HepG2 (cell line): ENCODE data around the gene RAB3A. TPM values are rescaled to one million over a fixed set of nuclear protein-coding genes. Genes with fewer than 3 reads are reported as not detected.

Experiments used
- ESRRA ChIP-seq: sonication (generic); formaldehyde crosslinking; IDR thresholded peaks from 2 replicates; pipeline ENCODE4 v1.5.1; 2020; ENCODE audit warnings: mild to moderate bottlenecking, low read depth, missing genetic modification reagents
- JDP2 ChIP-seq: sonication (generic); formaldehyde crosslinking; IDR thresholded peaks from 2 replicates; pipeline ENCODE4 v1.8.1; 2022; ENCODE audit warnings: missing genetic modification reagents, borderline replicate concordance
- KLF15 ChIP-seq: sonication (generic); formaldehyde crosslinking; IDR thresholded peaks from 2 replicates; pipeline ENCODE4 v1.8.1; 2023; ENCODE audit warnings: borderline replicate concordance, mild to moderate bottlenecking, inconsistent platforms, missing genetic modification reagents, mixed read lengths
- MXD1 ChIP-seq: sonication (generic); formaldehyde crosslinking; IDR thresholded peaks from 2 replicates; pipeline ENCODE4 v1.4.0; 2020; ENCODE audit warnings: mild to moderate bottlenecking, missing genetic modification reagents
- NCOA2 ChIP-seq: sonication (generic); formaldehyde crosslinking; IDR thresholded peaks from 2 replicates; pipeline ENCODE4 v1.8.0; 2022; ENCODE audit warnings: inconsistent platforms
- PAF1 ChIP-seq: IDR thresholded peaks from 2 replicates; pipeline ENCODE4 v1.6.1; 2016; ENCODE audit warnings: missing genetic modification reagents, missing compliant biosample characterization
- PHF21A ChIP-seq: sonication (generic); formaldehyde crosslinking; IDR thresholded peaks from 2 replicates; pipeline ENCODE4 v1.5.0; 2020; ENCODE audit warnings: mild to moderate bottlenecking, missing genetic modification reagents
- SAFB2 ChIP-seq: sonication (generic); formaldehyde crosslinking; IDR thresholded peaks from 2 replicates; pipeline ENCODE4 v1.5.1; 2020; ENCODE audit warnings: missing genetic modification reagents, low read depth, mild to moderate bottlenecking, borderline replicate concordance
- SRSF9 ChIP-seq: fragments of 200-400 bp; formaldehyde crosslinking; IDR thresholded peaks from 2 replicates; pipeline ENCODE4 v1.6.1; 2018; ENCODE audit warnings: borderline replicate concordance, mild to moderate bottlenecking, low read depth, low read length; ENCODE audit not compliant: insufficient read depth, poor library complexity, severe bottlenecking
- SRY ChIP-seq: sonication (generic); formaldehyde crosslinking; IDR thresholded peaks from 2 replicates; pipeline ENCODE4 v1.8.0; 2022; ENCODE audit warnings: mild to moderate bottlenecking, missing genetic modification reagents
- ZNF253 ChIP-seq: sonication (generic); formaldehyde crosslinking; IDR thresholded peaks from 2 replicates; pipeline ENCODE4 v1.8.0; 2022; ENCODE audit warnings: mild to moderate bottlenecking, missing genetic modification reagents, borderline replicate concordance
- ZNF367 ChIP-seq: sonication (generic); formaldehyde crosslinking; IDR thresholded peaks from 2 replicates; pipeline ENCODE4 v1.4.0; 2020; ENCODE audit warnings: missing genetic modification reagents, borderline replicate concordance
- ZNF503 ChIP-seq: sonication (generic); formaldehyde crosslinking; IDR thresholded peaks from 2 replicates; pipeline ENCODE4 v1.4.0; 2020; ENCODE audit warnings: missing genetic modification reagents
- ZNF564 ChIP-seq: sonication (generic); formaldehyde crosslinking; IDR thresholded peaks from 2 replicates; pipeline ENCODE4 v1.8.1; 2023; ENCODE audit warnings: mild to moderate bottlenecking, missing genetic modification reagents
- ZNF776 ChIP-seq: sonication (generic); formaldehyde crosslinking; IDR thresholded peaks from 2 replicates; pipeline ENCODE4 v1.4.0; 2020; ENCODE audit warnings: mild to moderate bottlenecking, missing genetic modification reagents
- polyA plus RNA-seq, 8 experiments: library from polyadenylated mRNA; depleted of rRNA in 3 of 8; stranded (reverse) in 7 of 8; unstranded in 1 of 8; fragments of >200 nt; fragmentation: Illumina TruSeq in 4 of 8; extraction: Trizol in 4 of 8; gene quantifications; 2 replicates each; pipeline versions ENCODE4 v1.2.1 to v1.2.3, GENCODE V29; 2011 to 2016; ENCODE audit warnings: low read depth in 4 of 8, missing spikeins in 1 of 8, mixed read lengths in 1 of 8; ENCODE audit not compliant: insufficient read depth in 1 of 8
- total RNA-seq, 5 experiments: library from RNA; depleted of rRNA; stranded (reverse); fragments of >200 nt; fragmentation: Illumina TruSeq; extraction: Trizol; gene quantifications; 2 replicates each; pipeline ENCODE4 v1.2.3, GENCODE V29; 2016; ENCODE audit warnings: low read depth in 1 of 5
- TF ChIP-seq, protein P1 (sequence below), 2 experiments: IDR thresholded peaks; 2 replicates each; pipeline ENCODE4 v1.6.1; 2011 to 2012; ENCODE audit warnings: low read length in 2 of 2, borderline replicate concordance in 1 of 2, low read depth in 1 of 2, mild to moderate bottlenecking in 1 of 2, moderate library complexity in 1 of 2
- TF ChIP-seq, protein P2 (sequence below): sonication (generic); formaldehyde crosslinking; IDR thresholded peaks from 2 replicates; pipeline ENCODE4 v1.4.0; 2020; ENCODE audit warnings: mild to moderate bottlenecking, missing genetic modification reagents, borderline replicate concordance

The RAB3A gene
- total and polyA plus RNA-seq, 2 of the 13 experiments (the other 11 are each of a cell fraction or from before 2014, with no cell fraction given): 0.58 to 0.98 TPM

- TF ChIP-seq, protein P1, sequence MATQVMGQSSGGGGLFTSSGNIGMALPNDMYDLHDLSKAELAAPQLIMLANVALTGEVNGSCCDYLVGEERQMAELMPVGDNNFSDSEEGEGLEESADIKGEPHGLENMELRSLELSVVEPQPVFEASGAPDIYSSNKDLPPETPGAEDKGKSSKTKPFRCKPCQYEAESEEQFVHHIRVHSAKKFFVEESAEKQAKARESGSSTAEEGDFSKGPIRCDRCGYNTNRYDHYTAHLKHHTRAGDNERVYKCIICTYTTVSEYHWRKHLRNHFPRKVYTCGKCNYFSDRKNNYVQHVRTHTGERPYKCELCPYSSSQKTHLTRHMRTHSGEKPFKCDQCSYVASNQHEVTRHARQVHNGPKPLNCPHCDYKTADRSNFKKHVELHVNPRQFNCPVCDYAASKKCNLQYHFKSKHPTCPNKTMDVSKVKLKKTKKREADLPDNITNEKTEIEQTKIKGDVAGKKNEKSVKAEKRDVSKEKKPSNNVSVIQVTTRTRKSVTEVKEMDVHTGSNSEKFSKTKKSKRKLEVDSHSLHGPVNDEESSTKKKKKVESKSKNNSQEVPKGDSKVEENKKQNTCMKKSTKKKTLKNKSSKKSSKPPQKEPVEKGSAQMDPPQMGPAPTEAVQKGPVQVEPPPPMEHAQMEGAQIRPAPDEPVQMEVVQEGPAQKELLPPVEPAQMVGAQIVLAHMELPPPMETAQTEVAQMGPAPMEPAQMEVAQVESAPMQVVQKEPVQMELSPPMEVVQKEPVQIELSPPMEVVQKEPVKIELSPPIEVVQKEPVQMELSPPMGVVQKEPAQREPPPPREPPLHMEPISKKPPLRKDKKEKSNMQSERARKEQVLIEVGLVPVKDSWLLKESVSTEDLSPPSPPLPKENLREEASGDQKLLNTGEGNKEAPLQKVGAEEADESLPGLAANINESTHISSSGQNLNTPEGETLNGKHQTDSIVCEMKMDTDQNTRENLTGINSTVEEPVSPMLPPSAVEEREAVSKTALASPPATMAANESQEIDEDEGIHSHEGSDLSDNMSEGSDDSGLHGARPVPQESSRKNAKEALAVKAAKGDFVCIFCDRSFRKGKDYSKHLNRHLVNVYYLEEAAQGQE (IDR thresholded peaks at IDR 0.05; ENCODE audit: borderline replicate concordance in 1 of 2, low read depth in 1 of 2, low read length in 2 of 2): no peak
- no peak; the same call in none of the 2 replicates for TF ChIP-seq ZNF776 (CRISPR knock-in tag)
- no peak for TF ChIP-seq ZNF503 (CRISPR knock-in tag)
- no peak for TF ChIP-seq ZNF564 (CRISPR knock-in tag)
- no peak for TF ChIP-seq MXD1 (CRISPR knock-in tag)
- TF ChIP-seq NCOA2: no peak
- no peak for TF ChIP-seq ZNF367 (CRISPR knock-in tag)
- no peak for TF ChIP-seq PAF1
- no peak for TF ChIP-seq ZNF253 (CRISPR knock-in tag)
- TF ChIP-seq ESRRA (CRISPR knock-in tag): no peak
- peak; percentile 13 for TF ChIP-seq PHF21A (CRISPR knock-in tag)
- TF ChIP-seq, protein P2, sequence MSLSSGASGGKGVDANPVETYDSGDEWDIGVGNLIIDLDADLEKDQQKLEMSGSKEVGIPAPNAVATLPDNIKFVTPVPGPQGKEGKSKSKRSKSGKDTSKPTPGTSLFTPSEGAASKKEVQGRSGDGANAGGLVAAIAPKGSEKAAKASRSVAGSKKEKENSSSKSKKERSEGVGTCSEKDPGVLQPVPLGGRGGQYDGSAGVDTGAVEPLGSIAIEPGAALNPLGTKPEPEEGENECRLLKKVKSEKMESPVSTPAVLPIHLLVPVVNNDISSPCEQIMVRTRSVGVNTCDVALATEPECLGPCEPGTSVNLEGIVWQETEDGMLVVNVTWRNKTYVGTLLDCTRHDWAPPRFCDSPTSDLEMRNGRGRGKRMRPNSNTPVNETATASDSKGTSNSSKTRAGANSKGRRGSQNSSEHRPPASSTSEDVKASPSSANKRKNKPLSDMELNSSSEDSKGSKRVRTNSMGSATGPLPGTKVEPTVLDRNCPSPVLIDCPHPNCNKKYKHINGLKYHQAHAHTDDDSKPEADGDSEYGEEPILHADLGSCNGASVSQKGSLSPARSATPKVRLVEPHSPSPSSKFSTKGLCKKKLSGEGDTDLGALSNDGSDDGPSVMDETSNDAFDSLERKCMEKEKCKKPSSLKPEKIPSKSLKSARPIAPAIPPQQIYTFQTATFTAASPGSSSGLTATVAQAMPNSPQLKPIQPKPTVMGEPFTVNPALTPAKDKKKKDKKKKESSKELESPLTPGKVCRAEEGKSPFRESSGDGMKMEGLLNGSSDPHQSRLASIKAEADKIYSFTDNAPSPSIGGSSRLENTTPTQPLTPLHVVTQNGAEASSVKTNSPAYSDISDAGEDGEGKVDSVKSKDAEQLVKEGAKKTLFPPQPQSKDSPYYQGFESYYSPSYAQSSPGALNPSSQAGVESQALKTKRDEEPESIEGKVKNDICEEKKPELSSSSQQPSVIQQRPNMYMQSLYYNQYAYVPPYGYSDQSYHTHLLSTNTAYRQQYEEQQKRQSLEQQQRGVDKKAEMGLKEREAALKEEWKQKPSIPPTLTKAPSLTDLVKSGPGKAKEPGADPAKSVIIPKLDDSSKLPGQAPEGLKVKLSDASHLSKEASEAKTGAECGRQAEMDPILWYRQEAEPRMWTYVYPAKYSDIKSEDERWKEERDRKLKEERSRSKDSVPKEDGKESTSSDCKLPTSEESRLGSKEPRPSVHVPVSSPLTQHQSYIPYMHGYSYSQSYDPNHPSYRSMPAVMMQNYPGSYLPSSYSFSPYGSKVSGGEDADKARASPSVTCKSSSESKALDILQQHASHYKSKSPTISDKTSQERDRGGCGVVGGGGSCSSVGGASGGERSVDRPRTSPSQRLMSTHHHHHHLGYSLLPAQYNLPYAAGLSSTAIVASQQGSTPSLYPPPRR (CRISPR knock-in tag): no peak
- no peak for TF ChIP-seq JDP2 (CRISPR knock-in tag)
- TF ChIP-seq KLF15: 0 out of 2 replicates have a peak, but pooled peaks have one; percentile 29
- TF ChIP-seq SRY (CRISPR knock-in tag): no peak
- no peak for TF ChIP-seq SRSF9
- TF ChIP-seq SAFB2 (CRISPR knock-in tag): no peak
Measured at GRCh38 chr19:18152817-18153555, 50.9 kb downstream of the RAB3A start, which contains the start of gene PIK3R2 (continued).
